HepG2 (cell line): ENCODE data around the gene ZNF425. TPM values are rescaled to one million over a fixed set of nuclear protein-coding genes. Genes with fewer than 3 reads are reported as not detected.
A peak's percentile ranks its signal among the peaks of the same experiment; 100 is the strongest.

Experiments
- ELF3 ChIP-seq: IDR thresholded peaks from 2 replicates; pipeline ENCODE4 v1.6.1; 2016; ENCODE audit warnings: missing genetic modification reagents, missing compliant biosample characterization
- KAT7 ChIP-seq: IDR thresholded peaks from 2 replicates; pipeline ENCODE4 v1.6.1; 2018; ENCODE audit warnings: borderline replicate concordance, missing compliant biosample characterization
- KLF16 ChIP-seq, 2 experiments: sonication (generic) in 1 of 2; formaldehyde crosslinking in 1 of 2; IDR thresholded peaks; 2 replicates each; pipeline versions ENCODE4 v1.6.1 to v1.8.0; 2016 to 2023; ENCODE audit warnings: missing genetic modification reagents in 2 of 2, missing compliant biosample characterization in 1 of 2
- NFE2 ChIP-seq: sonication (generic); formaldehyde crosslinking; IDR thresholded peaks from 2 replicates; pipeline ENCODE4 v1.4.0; 2020; ENCODE audit warnings: missing genetic modification reagents
- NFRKB ChIP-seq: fragments of 450-650 bp; IDR thresholded peaks from 2 replicates; pipeline ENCODE4 v1.6.1; 2017
- RBM39 ChIP-seq: fragments of 200-400 bp; formaldehyde crosslinking; IDR thresholded peaks from one replicate; pipeline ENCODE4 v1.6.1; 2018; ENCODE audit warnings: antibody characterized with exemption, mild to moderate bottlenecking, low read depth, low read length; ENCODE audit not compliant: poor library complexity, severe bottlenecking
- REPIN1 ChIP-seq: sonication (generic); formaldehyde crosslinking; IDR thresholded peaks from 2 replicates; pipeline ENCODE4 v1.8.0; 2022; ENCODE audit warnings: missing genetic modification reagents, low read depth, mild to moderate bottlenecking, borderline replicate concordance
- U2AF1 ChIP-seq: fragments of 200-400 bp; formaldehyde crosslinking; optimal IDR thresholded peaks from 2 replicates; pipeline ENCODE3; 2017; ENCODE audit warnings: mild to moderate bottlenecking, low read depth, low read length
- ZNF496 ChIP-seq: sonication (generic); formaldehyde crosslinking; IDR thresholded peaks from 2 replicates; pipeline ENCODE4 v1.8.1; 2023; ENCODE audit warnings: mild to moderate bottlenecking, moderate library complexity, missing genetic modification reagents; ENCODE audit not compliant: insufficient replicate concordance
- polyA plus RNA-seq, 8 experiments: library from polyadenylated mRNA; depleted of rRNA in 3 of 8; stranded (reverse) in 7 of 8; unstranded in 1 of 8; fragments of >200 nt; fragmentation: Illumina TruSeq in 4 of 8; extraction: Trizol in 4 of 8; gene quantifications; 2 replicates each; pipeline versions ENCODE4 v1.2.1 to v1.2.3, GENCODE V29; 2011 to 2016; ENCODE audit warnings: low read depth in 4 of 8, missing spikeins in 1 of 8, mixed read lengths in 1 of 8; ENCODE audit not compliant: insufficient read depth in 1 of 8
- total RNA-seq, 5 experiments: library from RNA; depleted of rRNA; stranded (reverse); fragments of >200 nt; fragmentation: Illumina TruSeq; extraction: Trizol; gene quantifications; 2 replicates each; pipeline ENCODE4 v1.2.3, GENCODE V29; 2016; ENCODE audit warnings: low read depth in 1 of 5
- TF ChIP-seq, protein P1 (sequence below): sonication (generic); formaldehyde crosslinking; IDR thresholded peaks from 2 replicates; pipeline ENCODE4 v1.4.0; 2020; ENCODE audit warnings: missing genetic modification reagents; ENCODE audit errors: not compliant biosample characterization
- TF ChIP-seq, protein P2 (sequence below): sonication (generic); formaldehyde crosslinking; IDR thresholded peaks from 2 replicates; pipeline ENCODE4 v1.8.1; 2023; ENCODE audit warnings: missing genetic modification reagents, inconsistent platforms, borderline replicate concordance
- TF ChIP-seq, protein P3 (sequence below): sonication (generic); formaldehyde crosslinking; IDR thresholded peaks from 2 replicates; pipeline ENCODE4 v1.5.1; 2020; ENCODE audit warnings: mild to moderate bottlenecking, missing genetic modification reagents, borderline replicate concordance
- TF ChIP-seq, protein P4 (sequence below): IDR thresholded peaks from 2 replicates; pipeline ENCODE4 v1.6.1; 2016; ENCODE audit warnings: low read depth, missing genetic modification reagents, missing compliant biosample characterization
- TF ChIP-seq, protein P5 (sequence below): sonication (generic); formaldehyde crosslinking; IDR thresholded peaks from 2 replicates; pipeline ENCODE4 v1.4.0; 2020; ENCODE audit warnings: missing genetic modification reagents, mild to moderate bottlenecking, borderline replicate concordance

Gene ZNF425
- total and polyA plus RNA-seq, 2 of the 13 experiments (the other 11 are each of a cell fraction or from before 2014, with no cell fraction given), result 0.51 to 1.1 TPM

DNA sequence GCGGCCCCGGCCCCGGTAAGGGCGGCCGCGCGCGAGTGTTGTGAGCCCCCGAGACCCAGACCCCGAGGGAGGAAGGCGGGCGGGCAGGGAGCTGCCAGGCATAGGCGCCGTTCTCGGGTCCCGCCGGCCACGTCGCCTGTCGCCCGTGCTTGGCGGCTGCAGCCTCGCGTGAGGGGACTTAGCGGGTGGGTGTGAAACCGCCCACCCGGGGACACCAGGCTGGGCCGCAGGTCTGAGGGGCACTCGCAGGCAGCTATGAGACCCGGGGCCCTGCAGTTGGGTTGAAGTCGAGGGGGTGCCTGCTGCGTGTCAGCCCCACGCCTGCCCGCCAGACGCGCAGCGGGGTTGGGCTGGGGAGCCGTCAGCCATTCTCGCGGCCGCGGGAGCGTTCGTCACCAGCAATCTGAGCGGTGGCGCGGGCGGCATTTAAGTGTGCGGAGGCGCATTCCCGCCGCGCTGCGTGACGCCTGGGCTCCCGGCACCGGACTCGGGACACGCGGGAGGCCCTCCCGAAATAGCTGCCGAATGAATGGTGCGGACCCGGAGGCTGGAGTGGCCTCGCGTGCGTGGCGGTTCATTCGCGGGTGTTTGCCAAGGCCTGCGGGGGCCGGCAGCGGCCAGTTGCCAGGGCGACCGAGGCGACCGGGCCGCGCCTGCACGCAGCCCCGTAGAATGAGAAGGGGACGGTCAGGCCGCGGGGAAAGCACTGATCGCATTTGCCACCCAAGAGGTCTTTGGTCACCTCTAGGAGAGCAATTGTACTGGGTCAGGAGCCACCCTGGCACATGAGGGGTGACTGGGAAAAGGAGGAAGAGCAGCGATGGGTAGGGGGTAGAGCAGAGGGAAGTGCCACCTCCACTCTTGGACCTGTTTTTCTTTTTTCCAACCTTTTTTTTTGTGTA is 21.9 kb upstream of the ZNF425 start (continued):
- TF ChIP-seq KLF16 (CRISPR knock-in tag; IDR thresholded peaks at IDR 0.05) (no peak), RBM39 (no peak), NFE2 (no peak), U2AF1 (no peak), KAT7 (CRISPR knock-in tag) (no peak; the same call in 1 of the 2 replicates), ELF3 (CRISPR knock-in tag) (no peak), REPIN1 (CRISPR knock-in tag) (0 out of 2 replicates have a peak, but pooled peaks have one; percentile 35), NFRKB (no peak), ZNF496 (CRISPR knock-in tag) (no peak)
- TF ChIP-seq, protein P1, sequence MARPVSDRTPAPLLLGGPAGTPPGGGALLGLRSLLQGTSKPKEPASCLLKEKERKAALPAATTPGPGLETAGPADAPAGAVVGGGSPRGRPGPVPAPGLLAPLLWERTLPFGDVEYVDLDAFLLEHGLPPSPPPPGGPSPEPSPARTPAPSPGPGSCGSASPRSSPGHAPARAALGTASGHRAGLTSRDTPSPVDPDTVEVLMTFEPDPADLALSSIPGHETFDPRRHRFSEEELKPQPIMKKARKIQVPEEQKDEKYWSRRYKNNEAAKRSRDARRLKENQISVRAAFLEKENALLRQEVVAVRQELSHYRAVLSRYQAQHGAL, result no peak
- TF ChIP-seq, protein P2, sequence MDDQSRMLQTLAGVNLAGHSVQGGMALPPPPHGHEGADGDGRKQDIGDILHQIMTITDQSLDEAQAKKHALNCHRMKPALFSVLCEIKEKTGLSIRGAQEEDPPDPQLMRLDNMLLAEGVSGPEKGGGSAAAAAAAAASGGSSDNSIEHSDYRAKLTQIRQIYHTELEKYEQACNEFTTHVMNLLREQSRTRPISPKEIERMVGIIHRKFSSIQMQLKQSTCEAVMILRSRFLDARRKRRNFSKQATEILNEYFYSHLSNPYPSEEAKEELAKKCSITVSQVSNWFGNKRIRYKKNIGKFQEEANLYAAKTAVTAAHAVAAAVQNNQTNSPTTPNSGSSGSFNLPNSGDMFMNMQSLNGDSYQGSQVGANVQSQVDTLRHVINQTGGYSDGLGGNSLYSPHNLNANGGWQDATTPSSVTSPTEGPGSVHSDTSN (CRISPR knock-in tag), result no peak
- TF ChIP-seq, protein P3, sequence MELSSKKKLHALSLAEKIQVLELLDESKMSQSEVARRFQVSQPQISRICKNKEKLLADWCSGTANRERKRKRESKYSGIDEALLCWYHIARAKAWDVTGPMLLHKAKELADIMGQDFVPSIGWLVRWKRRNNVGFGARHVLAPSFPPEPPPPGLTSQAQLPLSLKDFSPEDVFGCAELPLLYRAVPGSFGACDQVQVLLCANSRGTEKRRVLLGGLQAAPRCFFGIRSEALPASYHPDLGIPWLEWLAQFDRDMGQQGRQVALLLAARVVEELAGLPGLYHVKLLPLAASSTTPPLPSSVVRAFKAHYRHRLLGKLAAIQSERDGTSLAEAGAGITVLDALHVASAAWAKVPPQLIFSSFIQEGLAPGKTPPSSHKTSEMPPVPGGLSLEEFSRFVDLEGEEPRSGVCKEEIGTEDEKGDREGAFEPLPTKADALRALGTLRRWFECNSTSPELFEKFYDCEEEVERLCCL, result 0 out of 2 replicates have a peak, but pooled peaks have one; percentile 37
- TF ChIP-seq, protein P4, sequence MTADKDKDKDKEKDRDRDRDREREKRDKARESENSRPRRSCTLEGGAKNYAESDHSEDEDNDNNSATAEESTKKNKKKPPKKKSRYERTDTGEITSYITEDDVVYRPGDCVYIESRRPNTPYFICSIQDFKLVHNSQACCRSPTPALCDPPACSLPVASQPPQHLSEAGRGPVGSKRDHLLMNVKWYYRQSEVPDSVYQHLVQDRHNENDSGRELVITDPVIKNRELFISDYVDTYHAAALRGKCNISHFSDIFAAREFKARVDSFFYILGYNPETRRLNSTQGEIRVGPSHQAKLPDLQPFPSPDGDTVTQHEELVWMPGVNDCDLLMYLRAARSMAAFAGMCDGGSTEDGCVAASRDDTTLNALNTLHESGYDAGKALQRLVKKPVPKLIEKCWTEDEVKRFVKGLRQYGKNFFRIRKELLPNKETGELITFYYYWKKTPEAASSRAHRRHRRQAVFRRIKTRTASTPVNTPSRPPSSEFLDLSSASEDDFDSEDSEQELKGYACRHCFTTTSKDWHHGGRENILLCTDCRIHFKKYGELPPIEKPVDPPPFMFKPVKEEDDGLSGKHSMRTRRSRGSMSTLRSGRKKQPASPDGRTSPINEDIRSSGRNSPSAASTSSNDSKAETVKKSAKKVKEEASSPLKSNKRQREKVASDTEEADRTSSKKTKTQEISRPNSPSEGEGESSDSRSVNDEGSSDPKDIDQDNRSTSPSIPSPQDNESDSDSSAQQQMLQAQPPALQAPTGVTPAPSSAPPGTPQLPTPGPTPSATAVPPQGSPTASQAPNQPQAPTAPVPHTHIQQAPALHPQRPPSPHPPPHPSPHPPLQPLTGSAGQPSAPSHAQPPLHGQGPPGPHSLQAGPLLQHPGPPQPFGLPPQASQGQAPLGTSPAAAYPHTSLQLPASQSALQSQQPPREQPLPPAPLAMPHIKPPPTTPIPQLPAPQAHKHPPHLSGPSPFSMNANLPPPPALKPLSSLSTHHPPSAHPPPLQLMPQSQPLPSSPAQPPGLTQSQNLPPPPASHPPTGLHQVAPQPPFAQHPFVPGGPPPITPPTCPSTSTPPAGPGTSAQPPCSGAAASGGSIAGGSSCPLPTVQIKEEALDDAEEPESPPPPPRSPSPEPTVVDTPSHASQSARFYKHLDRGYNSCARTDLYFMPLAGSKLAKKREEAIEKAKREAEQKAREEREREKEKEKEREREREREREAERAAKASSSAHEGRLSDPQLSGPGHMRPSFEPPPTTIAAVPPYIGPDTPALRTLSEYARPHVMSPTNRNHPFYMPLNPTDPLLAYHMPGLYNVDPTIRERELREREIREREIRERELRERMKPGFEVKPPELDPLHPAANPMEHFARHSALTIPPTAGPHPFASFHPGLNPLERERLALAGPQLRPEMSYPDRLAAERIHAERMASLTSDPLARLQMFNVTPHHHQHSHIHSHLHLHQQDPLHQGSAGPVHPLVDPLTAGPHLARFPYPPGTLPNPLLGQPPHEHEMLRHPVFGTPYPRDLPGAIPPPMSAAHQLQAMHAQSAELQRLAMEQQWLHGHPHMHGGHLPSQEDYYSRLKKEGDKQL (CRISPR knock-in tag), result no peak
- TF ChIP-seq, protein P5, sequence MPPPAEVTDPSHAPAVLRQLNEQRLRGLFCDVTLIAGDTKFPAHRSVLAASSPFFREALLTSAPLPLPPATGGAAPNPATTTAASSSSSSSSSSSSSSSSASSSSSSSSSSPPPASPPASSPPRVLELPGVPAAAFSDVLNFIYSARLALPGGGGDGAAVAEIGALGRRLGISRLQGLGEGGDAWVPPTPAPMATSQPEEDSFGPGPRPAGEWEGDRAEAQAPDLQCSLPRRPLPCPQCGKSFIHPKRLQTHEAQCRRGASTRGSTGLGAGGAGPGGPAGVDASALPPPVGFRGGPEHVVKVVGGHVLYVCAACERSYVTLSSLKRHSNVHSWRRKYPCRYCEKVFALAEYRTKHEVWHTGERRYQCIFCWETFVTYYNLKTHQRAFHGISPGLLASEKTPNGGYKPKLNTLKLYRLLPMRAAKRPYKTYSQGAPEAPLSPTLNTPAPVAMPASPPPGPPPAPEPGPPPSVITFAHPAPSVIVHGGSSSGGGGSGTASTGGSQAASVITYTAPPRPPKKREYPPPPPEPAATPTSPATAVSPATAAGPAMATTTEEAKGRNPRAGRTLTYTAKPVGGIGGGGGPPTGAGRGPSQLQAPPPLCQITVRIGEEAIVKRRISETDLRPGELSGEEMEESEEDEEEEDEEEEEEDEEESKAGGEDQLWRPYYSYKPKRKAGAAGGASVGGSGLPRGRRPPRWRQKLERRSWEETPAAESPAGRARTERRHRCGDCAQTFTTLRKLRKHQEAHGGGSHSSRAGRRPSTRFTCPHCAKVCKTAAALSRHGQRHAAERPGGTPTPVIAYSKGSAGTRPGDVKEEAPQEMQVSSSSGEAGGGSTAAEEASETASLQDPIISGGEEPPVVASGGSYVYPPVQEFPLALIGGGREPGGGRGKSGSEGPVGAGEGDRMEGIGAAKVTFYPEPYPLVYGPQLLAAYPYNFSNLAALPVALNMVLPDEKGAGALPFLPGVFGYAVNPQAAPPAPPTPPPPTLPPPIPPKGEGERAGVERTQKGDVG, result no peak; the same call in 1 of the 2 replicates
